Keratinocyte (primary cell): Measurements from ENCODE around the gene MKX. TPM values are rescaled to one million over a fixed set of nuclear protein-coding genes. Genes with fewer than 3 reads are reported as not detected.

ENCODE experiments used
- DNase-seq: peaks from one replicate; pipeline ENCODE4 v3.0.0-alpha.2; 2011; ENCODE audit warnings: low read depth, missing footprints, low spot score
- FAIRE-seq: peaks from 2 replicates; lab custom pipeline; 2011; peaks lifted over from hg19 to GRCh38; lab: Jason Lieb, UNC
- H2AFZ ChIP-seq: 2 replicates; pipeline ENCODE4 v1.6.0; 2012; ENCODE audit warnings: low read length, control low read depth, inconsistent platforms; ENCODE audit not compliant: control insufficient read depth
- H3K27ac ChIP-seq: 2 replicates; pipeline ENCODE4 v1.5.1; 2011; ENCODE audit warnings: low read length; ENCODE audit not compliant: control insufficient read depth, insufficient read depth
- H3K27me3 ChIP-seq: 3 replicates; pipeline ENCODE4 v1.6.0; 2011; ENCODE audit warnings: low read length; ENCODE audit not compliant: control insufficient read depth, insufficient read depth; ENCODE audit errors: extremely low read depth
- H3K36me3 ChIP-seq, 2 experiments: 2 replicates in 1 of 2; 3 replicates in 1 of 2; pipeline ENCODE4 v1.5.1; 2011; ENCODE audit warnings: low read length in 2 of 2, mild to moderate bottlenecking in 1 of 2; ENCODE audit not compliant: control insufficient read depth in 2 of 2, insufficient read depth in 2 of 2; ENCODE audit errors: extremely low read depth in 1 of 2
- H3K4me1 ChIP-seq: 3 replicates; pipeline ENCODE4 v1.5.1; 2011; ENCODE audit warnings: low read length; ENCODE audit not compliant: control insufficient read depth, insufficient read depth; ENCODE audit errors: extremely low read depth
- H3K4me2 ChIP-seq: 3 replicates; pipeline ENCODE4 v1.6.0; 2011; ENCODE audit warnings: low read depth, low read length; ENCODE audit not compliant: control insufficient read depth, insufficient read depth; ENCODE audit errors: extremely low read depth
- H3K4me3 ChIP-seq, 3 experiments: fragments of 200-600 bp in 1 of 3; sonication (generic) in 1 of 3; 2 replicates in 2 of 3; 3 replicates in 1 of 3; pipeline ENCODE4 v1.5.1; 2011 to 2016; ENCODE audit warnings: low read length in 3 of 3, mild to moderate bottlenecking in 3 of 3, control low read depth in 2 of 3, inconsistent platforms in 1 of 3, low read depth in 1 of 3, mixed read lengths in 1 of 3, mixed run types in 1 of 3, moderate library complexity in 1 of 3; ENCODE audit not compliant: control insufficient read depth in 2 of 3, insufficient read depth in 2 of 3; ENCODE audit errors: extremely low read depth in 1 of 3
- H3K79me2 ChIP-seq: 2 replicates; pipeline ENCODE4 v1.6.0; 2012; ENCODE audit warnings: low read length; ENCODE audit not compliant: control insufficient read depth, insufficient read depth
- H3K9ac ChIP-seq: 3 replicates; pipeline ENCODE4 v1.6.0; 2011; ENCODE audit warnings: low read length; ENCODE audit not compliant: control insufficient read depth, insufficient read depth; ENCODE audit errors: extremely low read depth
- H3K9me1 ChIP-seq: 3 replicates; pipeline ENCODE4 v1.6.0; 2011; ENCODE audit warnings: low read length; ENCODE audit not compliant: control insufficient read depth, insufficient read depth; ENCODE audit errors: extremely low read depth
- H3K9me3 ChIP-seq: 2 replicates; pipeline ENCODE4 v1.5.1; 2012; ENCODE audit warnings: low read depth, low read length; ENCODE audit not compliant: control insufficient read depth
- H4K20me1 ChIP-seq: 3 replicates; pipeline ENCODE4 v1.6.0; 2011; ENCODE audit warnings: low read length; ENCODE audit not compliant: control insufficient read depth, insufficient read depth; ENCODE audit errors: extremely low read depth
- EZH2 ChIP-seq: IDR thresholded peaks from one replicate; pipeline ENCODE4 v1.6.1; 2012; ENCODE audit warnings: inconsistent platforms, mild to moderate bottlenecking, low read length, moderate library complexity
- dilution Hi-C: fragments of 300-500 bp; cut with MboI; formaldehyde crosslinking; loops from one replicate; pipeline ENCODE4 v1.7.0; 2020; ENCODE audit warnings: low sequenced_read_pairs; ENCODE audit not compliant: extremely low pct_ligation_motif_present
- polyA plus RNA-seq, 5 experiments: library from polyadenylated mRNA; depleted of rRNA in 3 of 5; stranded (reverse) in 3 of 5; stranded (forward) in 1 of 5; unstranded in 1 of 5; fragments of >200 nt; gene quantifications; 1 replicate in 1 of 5; 2 replicates in 3 of 5; 3 replicates in 1 of 5; pipeline versions ENCODE4 v1.2.1 to v1.2.3, GENCODE V29; 2011 to 2012; ENCODE audit warnings: missing spikeins in 2 of 5, low read depth in 1 of 5, low replicate concordance in 1 of 5
- TF ChIP-seq, protein P1 (sequence below), 3 experiments: IDR thresholded peaks in 1 of 3; conservative IDR thresholded peaks in 1 of 3; optimal IDR thresholded peaks in 1 of 3; 2 replicates in 2 of 3; 3 replicates in 1 of 3; pipeline versions ENCODE3 to v1.5.1; 2011; ENCODE audit warnings: low read length in 3 of 3, mild to moderate bottlenecking in 3 of 3, moderate library complexity in 2 of 3, control low read depth in 1 of 3, inconsistent platforms in 1 of 3; ENCODE audit not compliant: insufficient read depth in 2 of 3; ENCODE audit errors: extremely low read depth in 1 of 3

Gene MKX
- polyA plus RNA-seq, 1 donor (not counting 4 experiments of a cell fraction or from before 2014, with no cell fraction given): 0.04 TPM

GRCh38 chr10:27679369-27679912 lies 66.2 kb downstream of the MKX start:
- Histone ChIP-seq H4K20me1 (no peaks in the 10 kb centered on the region), H3K27ac (no peak overlapping the region), H3K4me2 (no peak overlapping the region), H3K9me1 (no peaks in the 10 kb centered on the region), H3K4me1 (no peaks in the 10 kb centered on the region), H3K27me3 (peaks cover 4% of the 10 kb centered on the region), H3K4me3 (no peak overlapping the region), H2AFZ (no peak overlapping the region), H3K36me3 (no peaks in the 10 kb centered on the region), H3K9ac (no peak overlapping the region), H3K9me3 (no peaks in the 10 kb centered on the region), H3K79me2 (no peaks in the 10 kb centered on the region)
- FAIRE-seq (no peak), DNase-seq (no peak)
- TF ChIP-seq, protein P1, sequence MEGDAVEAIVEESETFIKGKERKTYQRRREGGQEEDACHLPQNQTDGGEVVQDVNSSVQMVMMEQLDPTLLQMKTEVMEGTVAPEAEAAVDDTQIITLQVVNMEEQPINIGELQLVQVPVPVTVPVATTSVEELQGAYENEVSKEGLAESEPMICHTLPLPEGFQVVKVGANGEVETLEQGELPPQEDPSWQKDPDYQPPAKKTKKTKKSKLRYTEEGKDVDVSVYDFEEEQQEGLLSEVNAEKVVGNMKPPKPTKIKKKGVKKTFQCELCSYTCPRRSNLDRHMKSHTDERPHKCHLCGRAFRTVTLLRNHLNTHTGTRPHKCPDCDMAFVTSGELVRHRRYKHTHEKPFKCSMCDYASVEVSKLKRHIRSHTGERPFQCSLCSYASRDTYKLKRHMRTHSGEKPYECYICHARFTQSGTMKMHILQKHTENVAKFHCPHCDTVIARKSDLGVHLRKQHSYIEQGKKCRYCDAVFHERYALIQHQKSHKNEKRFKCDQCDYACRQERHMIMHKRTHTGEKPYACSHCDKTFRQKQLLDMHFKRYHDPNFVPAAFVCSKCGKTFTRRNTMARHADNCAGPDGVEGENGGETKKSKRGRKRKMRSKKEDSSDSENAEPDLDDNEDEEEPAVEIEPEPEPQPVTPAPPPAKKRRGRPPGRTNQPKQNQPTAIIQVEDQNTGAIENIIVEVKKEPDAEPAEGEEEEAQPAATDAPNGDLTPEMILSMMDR (optimal IDR thresholded peaks at IDR 0.05 in 1 of 3, IDR thresholded peaks at IDR 0.05 in 1 of 3, conservative IDR thresholded peaks at IDR 0.05 in 1 of 3; ENCODE audit: extremely low read depth in 1 of 3, insufficient read depth in 2 of 3, low read length in 3 of 3): no peak
- TF ChIP-seq EZH2: no peak
- dilution Hi-C loops: no loop called here

DNA sequence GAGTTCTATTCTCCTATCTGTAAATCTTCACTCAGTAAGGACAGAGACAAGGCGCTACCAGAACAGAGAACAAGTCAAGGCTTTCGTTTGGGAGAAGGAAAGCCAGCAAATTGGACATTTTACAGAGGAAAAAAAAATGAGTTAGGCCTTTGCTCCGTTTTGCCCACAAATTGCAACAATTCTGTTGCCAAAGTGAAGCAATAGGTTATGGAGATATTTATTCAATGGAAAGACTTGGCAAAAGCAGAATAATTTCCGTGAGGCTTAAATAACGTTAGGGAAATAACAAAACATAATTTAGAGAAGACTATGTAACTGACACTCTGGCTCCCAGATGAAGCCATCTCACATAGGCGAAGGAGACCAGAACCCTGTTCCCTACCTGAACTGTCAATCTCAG lies 67.5 kb downstream of the MKX start:
- FAIRE-seq (no peak), DNase-seq (no peak)
- Histone ChIP-seq H3K4me3 (no peak overlapping the region), H2AFZ (no peak overlapping the region), H3K27ac (no peak overlapping the region), H3K36me3 (no peaks in the 10 kb centered on the region), H3K79me2 (no peaks in the 10 kb centered on the region), H3K4me2 (no peak overlapping the region), H3K9ac (no peak overlapping the region), H4K20me1 (no peaks in the 10 kb centered on the region), H3K4me1 (no peaks in the 10 kb centered on the region), H3K9me1 (no peaks in the 10 kb centered on the region), H3K27me3 (peaks cover 4% of the 10 kb centered on the region), H3K9me3 (no peaks in the 10 kb centered on the region)
- dilution Hi-C loops: no loop called here
- no peak for TF ChIP-seq EZH2
- TF ChIP-seq, protein P1 (optimal IDR thresholded peaks at IDR 0.05 in 1 of 3, IDR thresholded peaks at IDR 0.05 in 1 of 3, conservative IDR thresholded peaks at IDR 0.05 in 1 of 3; ENCODE audit: extremely low read depth in 1 of 3, insufficient read depth in 2 of 3, low read length in 3 of 3): no peak
